ENCODE results near the gene RPL7A.
"Not testable (repeated sequence)": the region's sequence is repeated elsewhere in the genome, so short reads cannot be mapped to it uniquely, and the experiment has no call there.

The RPL7A gene

GRCh38 chr9:133390713-133391112, 42.7 kb downstream of the RPL7A start:
- Histone ChIP-seq H3K4me1 (ENCODE audit: control insufficient read depth, insufficient read depth, low read length) (no peaks in the 10 kb centered on the region), H3K27ac (ENCODE audit: low read depth, low read length) (no peak overlapping the region), H3K27me3 (ENCODE audit: control insufficient read depth, insufficient read depth, low read length) (peaks cover 5% of the 10 kb centered on the region; the same call in 1 of the 2 replicates), H3K4me3 (ENCODE audit: low read depth, low read length) (no peak overlapping the region), H3K36me3 (ENCODE audit: control insufficient read depth, insufficient read depth, low read length) (no peaks in the 10 kb centered on the region), H3K9ac (ENCODE audit: low read length) (no peak overlapping the region), H3K9me3 (ENCODE audit: control insufficient read depth, insufficient read depth, low read depth, low read length) (peaks cover 7% of the 10 kb centered on the region)

GRCh38 chr9:133391449-133391848, 43.4 kb downstream of the RPL7A start:
- not testable (repeated sequence) for H3K27ac ChIP-seq (ENCODE audit: low read depth, low read length); H3K36me3 ChIP-seq (ENCODE audit: control insufficient read depth, insufficient read depth, low read length); H3K9ac ChIP-seq (ENCODE audit: low read length); H3K4me3 ChIP-seq (ENCODE audit: low read depth, low read length); H3K27me3 ChIP-seq (ENCODE audit: control insufficient read depth, insufficient read depth, low read length); H3K9me3 ChIP-seq (ENCODE audit: control insufficient read depth, insufficient read depth, low read depth, low read length); H3K4me1 ChIP-seq (ENCODE audit: control insufficient read depth, insufficient read depth, low read length)

- not testable (repeated sequence) for H3K27ac ChIP-seq (ENCODE audit: low read depth, low read length); H3K4me1 ChIP-seq (ENCODE audit: control insufficient read depth, insufficient read depth, low read length); H3K4me3 ChIP-seq (ENCODE audit: low read depth, low read length); H3K9me3 ChIP-seq (ENCODE audit: control insufficient read depth, insufficient read depth, low read depth, low read length); H3K36me3 ChIP-seq (ENCODE audit: control insufficient read depth, insufficient read depth, low read length); H3K9ac ChIP-seq (ENCODE audit: low read length); H3K27me3 ChIP-seq (ENCODE audit: control insufficient read depth, insufficient read depth, low read length)
These were observed 44.3 kb downstream of the RPL7A start for GRCh38 chr9:133392308-133392707.

GRCh38 chr9:133393399-133393798, 45.4 kb downstream of the RPL7A start:
- H3K36me3 ChIP-seq (ENCODE audit: control insufficient read depth, insufficient read depth, low read length), result no peaks in the 10 kb centered on the region
- H3K9ac ChIP-seq (ENCODE audit: low read length), result no peak overlapping the region
- H3K4me3 ChIP-seq (ENCODE audit: low read depth, low read length), result no peak overlapping the region
- no peak overlapping the region for H3K27ac ChIP-seq (ENCODE audit: low read depth, low read length)
- H3K9me3 ChIP-seq (ENCODE audit: control insufficient read depth, insufficient read depth, low read depth, low read length), result peaks cover 7% of the 10 kb centered on the region
- H3K27me3 ChIP-seq (ENCODE audit: control insufficient read depth, insufficient read depth, low read length), result peaks cover 5% of the 10 kb centered on the region; the same call in 1 of the 2 replicates
- no peaks in the 10 kb centered on the region for H3K4me1 ChIP-seq (ENCODE audit: control insufficient read depth, insufficient read depth, low read length)

GRCh38 chr9:133394687-133395271, 46.8 kb downstream of the RPL7A start:
- no peak overlapping the region for H3K9ac ChIP-seq (ENCODE audit: low read length)
- H3K27ac ChIP-seq (ENCODE audit: low read depth, low read length), result no peak overlapping the region
- no peaks in the 10 kb centered on the region for H3K36me3 ChIP-seq (ENCODE audit: control insufficient read depth, insufficient read depth, low read length)
- peaks cover 5% of the 10 kb centered on the region; the same call in 1 of the 2 replicates for H3K27me3 ChIP-seq (ENCODE audit: control insufficient read depth, insufficient read depth, low read length)
- H3K9me3 ChIP-seq (ENCODE audit: control insufficient read depth, insufficient read depth, low read depth, low read length), result peaks cover 7% of the 10 kb centered on the region
- no peak overlapping the region for H3K4me3 ChIP-seq (ENCODE audit: low read depth, low read length)
- no peaks in the 10 kb centered on the region for H3K4me1 ChIP-seq (ENCODE audit: control insufficient read depth, insufficient read depth, low read length)

GRCh38 chr9:133396952-133397351, 48.9 kb downstream of the RPL7A start:
- no peaks in the 10 kb centered on the region for H3K36me3 ChIP-seq (ENCODE audit: control insufficient read depth, insufficient read depth, low read length)
- H3K4me3 ChIP-seq (ENCODE audit: low read depth, low read length), result no peak overlapping the region
- no peak overlapping the region for H3K27ac ChIP-seq (ENCODE audit: low read depth, low read length)
- no peak overlapping the region for H3K9ac ChIP-seq (ENCODE audit: low read length)
- no peaks in the 10 kb centered on the region for H3K9me3 ChIP-seq (ENCODE audit: control insufficient read depth, insufficient read depth, low read depth, low read length)
- peaks cover 5% of the 10 kb centered on the region; the same call in 1 of the 2 replicates for H3K27me3 ChIP-seq (ENCODE audit: control insufficient read depth, insufficient read depth, low read length)
- H3K4me1 ChIP-seq (ENCODE audit: control insufficient read depth, insufficient read depth, low read length), result no peaks in the 10 kb centered on the region

GRCh38 chr9:133397370-133397769, 49.4 kb downstream of the RPL7A start:
- no peaks in the 10 kb centered on the region for H3K36me3 ChIP-seq (ENCODE audit: control insufficient read depth, insufficient read depth, low read length)
- H3K4me1 ChIP-seq (ENCODE audit: control insufficient read depth, insufficient read depth, low read length), result no peaks in the 10 kb centered on the region
- H3K9ac ChIP-seq (ENCODE audit: low read length), result no peak overlapping the region
- no peak overlapping the region for H3K27ac ChIP-seq (ENCODE audit: low read depth, low read length)
- peaks cover 5% of the 10 kb centered on the region; the same call in 1 of the 2 replicates for H3K27me3 ChIP-seq (ENCODE audit: control insufficient read depth, insufficient read depth, low read length)
- H3K9me3 ChIP-seq (ENCODE audit: control insufficient read depth, insufficient read depth, low read depth, low read length), result no peaks in the 10 kb centered on the region
- H3K4me3 ChIP-seq (ENCODE audit: low read depth, low read length), result no peak overlapping the region

- no peak overlapping the region for H3K4me3 ChIP-seq (ENCODE audit: low read depth, low read length)
- no peak overlapping the region for H3K27ac ChIP-seq (ENCODE audit: low read depth, low read length)
- H3K9me3 ChIP-seq (ENCODE audit: control insufficient read depth, insufficient read depth, low read depth, low read length), result no peaks in the 10 kb centered on the region
- H3K4me1 ChIP-seq (ENCODE audit: control insufficient read depth, insufficient read depth, low read length), result no peaks in the 10 kb centered on the region
- no peak overlapping the region for H3K9ac ChIP-seq (ENCODE audit: low read length)
- H3K36me3 ChIP-seq (ENCODE audit: control insufficient read depth, insufficient read depth, low read length), result no peaks in the 10 kb centered on the region
- H3K27me3 ChIP-seq (ENCODE audit: control insufficient read depth, insufficient read depth, low read length), result peaks cover 5% of the 10 kb centered on the region; the same call in 1 of the 2 replicates
These were observed 49.9 kb downstream of the RPL7A start for GRCh38 chr9:133397895-133398294.

- Histone ChIP-seq H3K9me3 (ENCODE audit: control insufficient read depth, insufficient read depth, low read depth, low read length) (no peaks in the 10 kb centered on the region), H3K27me3 (ENCODE audit: control insufficient read depth, insufficient read depth, low read length) (no peaks in the 10 kb centered on the region), H3K4me3 (ENCODE audit: low read depth, low read length) (no peak overlapping the region), H3K27ac (ENCODE audit: low read depth, low read length) (no peak overlapping the region), H3K4me1 (ENCODE audit: control insufficient read depth, insufficient read depth, low read length) (no peaks in the 10 kb centered on the region), H3K36me3 (ENCODE audit: control insufficient read depth, insufficient read depth, low read length) (peaks cover 12% of the 10 kb centered on the region), H3K9ac (ENCODE audit: low read length) (no peak overlapping the region)
These were observed 52.3 kb downstream of the RPL7A start for GRCh38 chr9:133400292-133400691.
